ENCODE measurements around the gene MTMR6.

DNA sequence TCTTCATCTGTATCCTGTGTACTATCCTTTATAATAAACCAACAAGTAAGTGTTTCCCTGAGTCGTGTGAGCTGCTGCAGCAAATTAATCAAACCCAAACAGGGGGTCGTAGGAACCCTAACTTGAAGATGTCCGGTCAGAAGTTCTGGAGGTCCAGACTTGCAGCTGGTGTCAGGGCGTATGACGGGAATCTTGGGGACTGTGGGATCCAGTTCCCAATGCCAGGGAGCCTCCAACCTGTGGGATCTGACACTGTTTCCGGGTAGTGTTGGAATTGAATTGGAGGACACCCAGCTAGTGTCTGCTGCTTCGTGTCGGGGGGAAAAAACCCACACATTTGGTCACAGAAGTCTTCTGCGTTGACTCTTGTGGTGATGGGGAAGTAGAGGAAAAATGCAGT, 63.1 kb downstream of the MTMR6 start:
- TF ChIP-seq, protein P1, sequence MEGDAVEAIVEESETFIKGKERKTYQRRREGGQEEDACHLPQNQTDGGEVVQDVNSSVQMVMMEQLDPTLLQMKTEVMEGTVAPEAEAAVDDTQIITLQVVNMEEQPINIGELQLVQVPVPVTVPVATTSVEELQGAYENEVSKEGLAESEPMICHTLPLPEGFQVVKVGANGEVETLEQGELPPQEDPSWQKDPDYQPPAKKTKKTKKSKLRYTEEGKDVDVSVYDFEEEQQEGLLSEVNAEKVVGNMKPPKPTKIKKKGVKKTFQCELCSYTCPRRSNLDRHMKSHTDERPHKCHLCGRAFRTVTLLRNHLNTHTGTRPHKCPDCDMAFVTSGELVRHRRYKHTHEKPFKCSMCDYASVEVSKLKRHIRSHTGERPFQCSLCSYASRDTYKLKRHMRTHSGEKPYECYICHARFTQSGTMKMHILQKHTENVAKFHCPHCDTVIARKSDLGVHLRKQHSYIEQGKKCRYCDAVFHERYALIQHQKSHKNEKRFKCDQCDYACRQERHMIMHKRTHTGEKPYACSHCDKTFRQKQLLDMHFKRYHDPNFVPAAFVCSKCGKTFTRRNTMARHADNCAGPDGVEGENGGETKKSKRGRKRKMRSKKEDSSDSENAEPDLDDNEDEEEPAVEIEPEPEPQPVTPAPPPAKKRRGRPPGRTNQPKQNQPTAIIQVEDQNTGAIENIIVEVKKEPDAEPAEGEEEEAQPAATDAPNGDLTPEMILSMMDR (IDR thresholded peaks at IDR 0.05), result no peak
- TF ChIP-seq POLR2A (IDR thresholded peaks at IDR 0.05), result no peak

All from body of pancreas (tissue), 4 donors.